Embryonic facial prominence (tissue), 1 donor: ENCODE measurements around the gene DNAJC10.
"Not testable (repeated sequence)": the region's sequence is repeated elsewhere in the genome, so short reads cannot be mapped to it uniquely, and the experiment has no call there.

Source experiments
- DNase-seq: peaks from one replicate; pipeline ENCODE4 v3.0.0-alpha.2; 2016; ENCODE audit errors: extremely low spot score

DNAJC10 gene

GRCh38 chr2:182715892-182716649 lies at the start of gene DNAJC10:
TSS of gene DNAJC10 (plus strand) at chr2:182716257. CDS start at chr2:182718087, 1,830 bp downstream.
- peak; percentile 83 for DNase-seq

- no peak for DNase-seq
Observed at GRCh38 chr2:182666674-182667314, 49.3 kb upstream of the DNAJC10 start.

GRCh38 chr2:182667315-182667695 lies 48.8 kb upstream of the DNAJC10 start:
- DNase-seq: no peak

- DNase-seq: no peak
Observed at GRCh38 chr2:182668671-182669070, 47.4 kb upstream of the DNAJC10 start.

GRCh38 chr2:182672466-182673165 lies 43.4 kb upstream of the DNAJC10 start:
- DNase-seq: no peak

GRCh38 chr2:182680837-182681236 lies 35.2 kb upstream of the DNAJC10 start:
- no peak for DNase-seq

GRCh38 chr2:182682210-182682609 lies 33.8 kb upstream of the DNAJC10 start:
- DNase-seq: no peak

- DNase-seq: no peak
Observed at GRCh38 chr2:182685559-182685958, 30.5 kb upstream of the DNAJC10 start.

GRCh38 chr2:182686763-182687162 lies 29.3 kb upstream of the DNAJC10 start:
- DNase-seq: not testable (repeated sequence)

GRCh38 chr2:182694189-182694588 lies 21.9 kb upstream of the DNAJC10 start:
- DNase-seq: no peak

GRCh38 chr2:182695776-182696175 lies 20.3 kb upstream of the DNAJC10 start:
- no peak for DNase-seq

GRCh38 chr2:182698671-182699070 lies 17.4 kb upstream of the DNAJC10 start:
- DNase-seq: no peak

- no peak for DNase-seq
Observed at GRCh38 chr2:182705761-182706160, 10.3 kb upstream of the DNAJC10 start.

- DNase-seq: no peak
Observed at GRCh38 chr2:182706751-182707150, 9.3 kb upstream of the DNAJC10 start.

- DNase-seq: no peak
Observed at GRCh38 chr2:182713601-182714000, 2.5 kb upstream of the DNAJC10 start.

- DNase-seq: no peak
Observed at GRCh38 chr2:182715121-182715891, 751 bp upstream of the DNAJC10 start.

GRCh38 chr2:182716650-182716979 lies 558 bp downstream of the DNAJC10 start:
- DNase-seq: no peak

GRCh38 chr2:182717416-182717815 lies 1.4 kb downstream of the DNAJC10 start:
- no peak for DNase-seq

GRCh38 chr2:182717816-182718215 lies 1.8 kb downstream of the DNAJC10 start:
- no peak for DNase-seq

- DNase-seq: no peak
Observed at GRCh38 chr2:182718459-182718858, 2.4 kb downstream of the DNAJC10 start.

GRCh38 chr2:182719116-182719515 lies 3.1 kb downstream of the DNAJC10 start:
- not testable (repeated sequence) for DNase-seq

- DNase-seq: no peak
Observed at GRCh38 chr2:182724656-182725055, 8.6 kb downstream of the DNAJC10 start.
